NCI-H526 treated with DMSO at 0.1 percent for 48 hours (cell line): ENCODE data around the gene SLC66A2.

Experiments
- DNase-seq: peaks from one replicate; lab custom pipeline; 2025; lab: John Stamatoyannopoulos, UW

The SLC66A2 gene

DNA sequence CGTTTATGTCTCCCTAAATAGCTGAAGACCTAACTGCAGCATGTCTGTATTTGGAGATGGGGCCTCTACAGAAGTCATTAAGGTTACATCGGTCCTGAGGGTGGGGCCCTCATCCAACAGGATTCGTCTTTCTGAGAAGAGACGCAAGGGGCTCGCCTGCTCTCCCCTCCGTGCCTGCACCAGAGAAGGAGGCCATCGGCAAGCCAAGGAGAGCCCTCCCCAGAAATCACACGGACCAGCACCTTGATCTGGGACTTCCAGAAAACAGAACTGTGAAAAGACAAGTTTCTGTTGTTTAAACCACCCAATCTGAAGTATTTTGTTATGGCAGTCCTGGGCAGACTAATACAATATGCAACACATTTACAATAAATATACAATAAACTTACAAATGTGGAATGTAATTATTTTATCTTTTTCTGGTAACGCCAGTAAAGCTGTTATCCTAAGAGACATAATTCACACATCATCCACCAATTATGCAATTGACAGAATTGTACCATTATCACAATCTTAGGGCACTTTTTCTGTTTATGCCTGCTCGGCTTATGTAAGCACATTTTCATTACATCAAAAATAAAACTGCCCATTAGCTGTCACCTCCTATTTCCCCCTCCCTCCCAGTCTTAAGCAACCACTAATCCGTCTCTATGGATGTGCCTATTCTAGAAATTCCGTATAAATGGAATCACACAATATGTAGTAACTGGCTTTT is 19.1 kb upstream of the SLC66A2 start:
- no peak for DNase-seq

DNA sequence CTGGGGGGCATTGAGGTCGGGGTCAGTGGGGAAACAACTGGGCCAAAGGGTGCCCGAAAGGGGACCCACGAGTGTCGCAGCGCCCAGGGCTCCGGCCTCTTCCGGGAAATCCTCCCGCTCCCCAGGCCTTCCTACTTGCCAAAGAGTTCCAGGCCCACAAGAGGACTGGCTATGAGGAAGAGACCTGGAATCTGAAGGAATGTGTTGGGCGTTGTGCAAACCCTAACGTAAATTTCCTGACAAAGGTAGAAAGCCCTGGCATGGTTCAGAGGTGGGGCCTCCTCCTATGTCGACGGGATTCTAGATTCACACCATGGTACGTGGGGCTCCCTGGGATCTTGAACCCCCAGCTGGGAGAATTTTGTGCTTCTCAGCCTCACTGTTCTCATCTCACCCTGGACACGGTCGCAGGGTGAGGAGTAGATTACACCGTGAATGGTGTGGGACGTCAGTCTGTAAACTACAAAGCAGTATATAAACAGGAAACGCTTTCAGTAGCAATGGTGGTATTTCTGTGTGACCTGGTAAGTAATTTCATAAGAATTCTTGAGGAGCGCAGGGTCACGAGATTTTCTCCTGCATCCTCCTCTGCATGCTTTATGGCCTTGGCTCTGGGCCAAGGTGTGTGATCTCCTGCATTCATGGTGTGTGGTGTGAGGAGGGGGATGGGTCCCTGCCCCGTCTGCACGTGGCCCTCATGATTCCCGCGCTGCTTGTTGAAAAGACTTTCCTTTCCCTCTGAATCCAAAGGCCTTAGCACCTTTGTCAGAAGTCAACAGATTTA is 13.9 kb upstream of the SLC66A2 start:
- peak; percentile 40 for DNase-seq

DNA sequence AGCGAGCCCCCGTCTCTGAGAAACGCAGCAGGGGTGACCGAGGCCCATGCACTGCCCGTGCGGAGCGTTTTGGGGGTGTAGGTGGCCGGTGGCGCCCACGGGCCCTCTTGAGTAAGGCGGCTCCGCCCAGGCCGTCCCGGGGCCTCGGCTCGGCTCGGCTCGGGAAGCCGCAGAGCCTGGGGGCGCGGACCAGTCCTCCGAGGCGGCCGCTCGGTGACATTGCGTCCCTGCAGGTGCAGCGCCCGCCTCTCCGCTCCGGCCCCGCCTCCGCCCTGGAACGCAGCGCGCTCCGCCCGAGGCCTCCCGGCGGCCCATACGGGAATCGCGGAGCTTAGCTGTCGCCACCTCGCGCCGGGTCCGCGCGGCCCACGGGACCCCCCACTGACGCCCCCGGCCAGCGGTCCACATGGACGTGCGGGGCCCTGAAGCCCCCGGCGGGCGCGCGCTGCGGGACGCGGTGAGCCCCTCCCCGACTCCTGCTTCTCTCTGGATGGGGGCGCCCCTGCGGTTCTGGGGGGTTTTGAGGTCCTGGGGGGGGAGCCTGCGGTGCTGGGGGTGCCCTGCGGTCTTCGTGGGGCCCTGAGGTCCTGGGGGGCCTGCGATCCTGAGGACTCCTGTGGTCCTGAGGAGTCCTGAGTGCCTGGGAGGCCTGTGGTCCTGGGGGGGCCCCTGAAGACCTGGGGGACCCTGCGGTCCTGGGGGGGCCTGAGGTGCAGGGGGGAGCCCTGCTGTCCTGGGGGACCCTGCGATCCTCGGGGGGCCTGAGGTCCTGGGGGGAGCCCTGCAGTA is 13.1 kb upstream of the SLC66A2 start, which contains the start of gene HSBP1L1:
HSBP1L1 (plus strand) TSS at position 314 of the 789 bp plus-strand sequence; CDS start at position 407, 93 bp downstream.
- DNase-seq: peak; percentile 29

DNA sequence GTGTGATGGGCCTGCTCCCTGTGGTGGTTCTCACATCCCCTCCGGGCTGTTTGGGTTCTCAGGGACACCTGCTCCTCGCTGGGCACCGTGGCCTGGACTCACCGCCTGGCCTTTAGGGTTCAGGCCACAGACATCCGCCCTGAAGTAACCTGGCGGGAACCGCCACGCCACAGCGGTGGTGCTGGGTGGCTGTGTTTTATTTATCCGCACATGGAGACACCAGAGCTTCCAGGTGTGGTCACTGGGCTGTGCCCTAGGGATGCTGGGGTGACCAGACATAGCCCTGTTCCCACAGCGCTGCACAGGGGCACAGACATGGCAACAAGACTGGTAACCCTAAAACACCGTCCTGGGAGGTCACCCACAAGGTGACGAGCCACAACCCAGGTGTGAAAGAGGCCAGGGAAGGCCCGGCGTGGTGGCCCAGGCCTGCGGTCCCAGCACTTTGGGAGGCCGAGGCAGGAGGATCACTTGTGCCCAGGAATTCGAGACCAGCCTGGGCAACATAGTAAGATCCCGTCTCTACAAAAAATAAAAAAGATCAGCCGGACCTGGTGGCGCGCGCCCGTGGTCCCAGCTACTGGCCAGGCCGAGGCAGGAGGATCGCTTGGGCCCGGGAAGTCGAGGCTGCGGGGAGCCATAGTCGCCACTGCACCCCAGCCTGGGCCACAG is 12.3 kb upstream of the SLC66A2 start:
- DNase-seq: no peak

DNA sequence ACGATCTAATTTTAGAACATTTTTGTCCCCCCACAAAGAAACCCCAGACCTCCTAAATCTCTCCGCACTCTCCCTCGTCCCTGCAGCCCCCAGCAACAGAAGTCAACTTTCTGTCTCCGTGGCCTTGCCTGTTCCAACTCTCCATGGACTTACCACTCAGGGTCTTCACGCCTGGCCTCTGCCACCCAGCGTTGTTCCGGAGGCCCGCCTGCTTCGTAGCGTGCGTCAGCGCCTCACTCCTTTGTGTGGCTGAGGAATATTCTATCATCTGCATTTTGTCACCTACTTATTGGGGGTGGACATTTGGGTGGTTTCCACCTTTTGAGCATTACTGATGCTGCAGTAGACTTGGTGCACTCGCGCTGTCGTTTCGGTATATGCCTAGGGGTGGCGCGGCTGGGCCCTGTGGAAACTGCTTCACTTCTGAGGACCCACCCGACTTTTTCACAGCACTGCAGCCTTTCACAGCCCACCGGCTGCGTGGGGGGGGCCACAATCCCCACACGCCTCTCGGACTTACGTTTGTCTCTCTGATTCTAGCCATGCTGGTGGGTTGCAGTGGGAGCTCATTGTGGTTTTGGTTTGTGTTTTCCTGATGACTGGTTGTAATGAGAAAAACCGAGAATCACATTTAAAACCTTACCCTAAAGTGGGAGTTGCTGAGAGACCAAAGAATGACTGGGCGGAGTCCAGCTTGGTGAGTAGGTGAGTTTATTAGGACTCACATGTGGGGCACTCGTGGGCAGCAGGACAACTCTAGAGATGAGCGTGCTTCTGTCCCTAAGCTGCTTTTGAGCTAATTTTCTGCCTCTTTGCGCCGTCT is 11.6 kb upstream of the SLC66A2 start:
- DNase-seq: no peak

DNA sequence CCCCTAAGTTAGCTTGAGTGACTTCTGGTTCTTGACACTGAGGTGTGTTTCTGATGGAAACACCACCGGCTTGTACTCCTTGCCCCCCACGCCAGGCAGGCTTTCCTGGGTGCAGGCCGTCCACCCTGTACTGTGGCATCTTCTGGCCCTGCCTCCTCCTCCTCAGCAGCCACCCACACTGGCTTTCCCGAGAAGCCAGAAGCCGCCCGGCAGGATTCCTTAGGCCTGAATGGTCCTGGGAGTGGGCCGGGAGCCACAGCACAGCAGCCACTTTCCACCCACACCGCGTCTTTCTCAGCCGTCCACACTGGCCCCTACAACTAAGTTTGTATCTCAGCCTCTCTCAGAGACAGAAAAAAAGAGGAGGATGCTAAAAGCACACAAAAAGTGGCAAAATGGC is 10.9 kb upstream of the SLC66A2 start:
- no peak for DNase-seq

DNA sequence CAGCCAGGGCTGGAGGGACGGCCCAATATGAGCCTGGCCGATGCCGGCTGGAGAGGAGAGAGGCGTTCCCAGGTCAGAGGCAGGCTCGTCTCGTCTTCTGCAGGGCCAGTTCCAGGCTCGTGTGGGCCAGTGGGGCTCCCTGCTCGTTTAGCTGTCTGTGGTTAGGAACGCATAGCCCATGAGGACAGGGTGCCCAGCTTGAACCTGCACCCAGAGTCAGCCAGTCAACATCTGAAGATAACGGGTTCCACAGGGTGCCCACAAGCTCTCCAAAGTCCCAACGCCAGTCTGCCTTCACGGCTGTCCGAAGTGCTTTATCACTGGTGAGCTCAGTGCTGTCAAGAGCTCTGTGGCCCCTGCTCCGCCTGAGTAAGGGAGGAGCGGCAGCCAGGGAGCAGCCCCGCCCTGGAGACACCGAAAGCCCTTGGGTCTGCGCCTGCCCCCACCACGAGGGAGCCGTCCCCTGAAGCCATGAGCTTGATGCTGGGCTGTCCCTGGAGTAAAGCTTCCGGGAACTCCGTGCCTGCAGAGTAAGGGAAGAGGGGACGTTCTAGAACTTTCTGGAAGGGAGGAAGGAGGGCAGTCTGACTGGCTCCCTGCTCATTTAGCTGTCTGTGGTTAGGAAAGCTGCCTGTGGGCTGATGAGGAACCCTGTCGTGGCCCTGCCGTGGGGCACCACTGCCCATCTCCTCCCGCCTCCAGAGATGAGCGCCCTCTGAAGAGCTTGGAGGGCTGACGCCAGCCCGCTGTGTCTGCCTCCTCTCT is 10.3 kb upstream of the SLC66A2 start:
- DNase-seq: no peak

DNA sequence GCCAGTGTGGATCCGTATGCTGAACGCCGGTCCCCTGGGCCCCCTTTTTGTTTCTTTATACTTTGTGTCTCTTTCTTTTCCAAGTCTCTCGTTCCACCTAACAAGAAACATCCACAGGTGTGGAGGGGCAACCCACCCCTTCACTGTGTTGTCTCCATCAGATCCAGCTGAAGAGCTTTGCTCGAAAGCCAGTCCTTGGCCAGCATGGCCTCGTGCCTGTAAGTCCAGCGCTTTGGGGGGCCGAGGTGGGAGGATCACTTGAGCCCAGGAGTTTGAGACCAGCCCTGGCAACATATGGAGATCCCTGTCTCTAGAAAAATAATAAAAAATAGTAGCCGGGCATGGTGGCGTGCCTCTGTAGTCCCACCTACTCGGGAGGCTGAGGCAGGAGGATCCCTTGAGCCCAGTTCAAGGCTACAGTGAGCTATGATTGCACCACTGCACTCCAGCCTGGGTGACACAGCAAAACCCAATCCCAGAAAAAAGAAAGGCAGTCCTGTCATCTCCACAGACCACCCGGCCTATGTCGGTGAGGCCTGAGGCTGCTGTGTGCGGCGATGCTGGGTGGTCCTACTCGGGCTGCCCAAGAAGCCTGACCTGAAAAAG is 9.6 kb upstream of the SLC66A2 start:
- DNase-seq: no peak

DNA sequence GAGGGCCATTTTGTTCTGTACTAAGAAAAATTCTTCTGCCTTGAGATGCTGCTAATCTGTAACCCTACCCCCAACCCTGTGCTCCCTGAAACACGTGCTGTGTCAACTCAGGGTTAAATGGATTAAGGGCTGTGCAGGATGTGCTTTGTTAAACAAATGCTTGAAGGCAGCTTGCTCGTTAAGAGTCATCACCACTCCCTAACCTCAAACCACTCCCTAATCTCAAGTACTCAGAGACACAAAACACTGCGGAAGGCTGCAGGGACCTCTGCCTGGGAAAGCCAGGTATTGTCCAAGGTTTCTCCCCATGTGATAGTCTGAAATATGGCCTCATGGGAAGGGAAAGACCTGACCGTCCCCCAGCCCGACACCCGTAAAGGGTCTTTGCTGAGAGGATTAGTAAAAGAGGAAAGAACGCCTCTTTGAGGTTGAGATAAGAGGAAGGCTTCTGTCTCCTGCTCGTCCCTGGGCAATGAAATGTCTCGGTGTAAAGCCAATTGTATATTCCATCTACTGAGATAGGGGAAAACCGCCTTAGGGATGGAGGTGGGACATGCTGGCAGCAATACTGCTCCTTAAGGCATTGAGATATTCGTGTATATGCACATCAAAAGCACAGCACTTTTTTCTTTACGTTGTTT is 8.8 kb upstream of the SLC66A2 start:
- peak; percentile 58 for DNase-seq

DNA sequence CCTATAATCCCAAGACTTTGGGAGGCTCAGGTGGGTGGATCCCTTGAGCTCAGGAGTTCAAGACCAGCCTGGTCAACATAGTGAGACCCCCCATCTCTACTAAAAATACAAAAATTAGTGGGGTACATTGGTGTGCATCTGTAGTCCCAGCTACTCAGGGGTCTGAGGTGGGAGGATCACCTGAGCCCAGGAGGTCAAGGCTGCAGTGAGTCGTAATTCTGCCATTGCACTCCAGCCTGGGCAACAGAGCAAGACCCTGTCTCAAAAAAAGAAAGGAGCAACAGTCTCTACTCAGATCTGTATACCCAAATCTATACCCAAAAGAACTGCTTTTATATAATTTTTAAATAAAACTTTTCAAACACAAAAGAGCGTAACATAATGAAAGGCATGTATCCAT is 7.5 kb upstream of the SLC66A2 start:
- DNase-seq: no peak

DNA sequence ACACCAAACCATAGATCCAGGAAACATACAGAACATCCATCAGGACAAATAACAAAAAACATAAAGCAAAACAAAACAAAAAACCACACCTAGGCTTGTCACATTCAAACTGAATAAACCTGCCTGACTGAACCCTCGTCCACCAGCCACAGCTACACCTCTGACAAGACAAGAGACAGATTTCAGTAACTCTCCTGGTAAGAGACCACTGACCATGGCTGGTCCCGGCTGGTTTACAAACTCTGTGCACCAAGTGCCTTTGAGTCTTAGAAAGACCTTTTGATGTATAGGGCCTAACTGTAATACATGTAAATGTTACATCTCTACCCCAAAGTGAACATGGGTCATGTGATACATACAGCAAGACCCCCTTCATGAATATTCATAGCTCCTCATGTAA is 4.8 kb upstream of the SLC66A2 start:
- no peak for DNase-seq

DNA sequence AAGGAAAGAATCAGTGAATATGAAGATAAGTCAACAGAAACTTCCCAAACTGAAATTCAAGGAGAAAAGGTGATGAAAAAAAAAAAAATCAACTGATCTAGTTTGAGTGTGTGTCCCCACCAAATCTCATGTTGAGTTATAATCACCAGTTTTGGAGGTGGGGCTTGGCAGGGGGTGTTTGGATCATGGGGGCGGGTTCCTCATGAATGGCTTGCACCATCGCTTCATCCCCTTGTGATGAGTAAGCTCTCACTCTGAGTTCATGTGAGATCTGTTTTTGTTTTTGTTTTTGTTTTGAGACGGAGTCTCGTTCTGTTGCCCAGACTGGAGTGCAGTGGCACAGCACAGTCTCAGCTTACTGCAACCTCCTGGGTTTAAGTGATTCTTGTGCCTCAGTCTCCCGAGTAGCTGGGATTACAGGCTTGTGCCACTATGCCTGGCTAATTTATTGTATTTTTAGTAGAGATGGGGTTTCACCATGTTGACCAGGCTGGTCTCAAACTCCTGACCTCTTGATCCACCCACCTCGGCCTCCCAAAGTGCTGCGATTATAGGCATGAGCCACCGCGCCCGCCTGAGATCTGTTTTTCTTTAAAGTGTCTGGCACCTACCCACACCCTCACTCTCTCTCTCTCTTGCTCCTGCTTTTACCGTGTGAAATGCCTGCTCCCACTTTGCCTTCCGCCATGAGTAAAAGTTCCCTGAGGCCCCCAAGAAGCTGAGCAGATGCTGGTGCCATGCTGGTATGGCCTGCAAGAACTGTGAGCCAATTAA is 4.0 kb upstream of the SLC66A2 start:
- DNase-seq: no peak

DNA sequence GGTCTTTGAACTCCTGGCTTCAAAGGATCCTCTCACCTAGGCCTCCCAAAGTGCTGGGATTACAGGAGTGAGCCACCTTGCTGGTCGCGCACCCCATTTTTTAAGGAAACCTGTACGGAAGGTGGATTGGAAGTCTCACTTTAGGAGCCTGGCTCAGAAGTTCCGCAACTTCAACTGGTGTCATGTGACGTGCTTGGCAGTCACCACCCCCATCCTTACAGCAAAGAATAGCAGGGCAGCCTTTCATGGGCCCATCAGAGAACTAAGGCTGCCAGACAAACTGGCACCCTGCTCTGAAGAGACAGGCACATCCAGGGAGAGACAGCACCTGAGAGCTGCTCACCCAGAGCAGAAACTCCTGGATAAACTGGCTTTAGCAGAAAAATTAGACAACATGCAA is 3.3 kb upstream of the SLC66A2 start:
- DNase-seq: no peak

DNA sequence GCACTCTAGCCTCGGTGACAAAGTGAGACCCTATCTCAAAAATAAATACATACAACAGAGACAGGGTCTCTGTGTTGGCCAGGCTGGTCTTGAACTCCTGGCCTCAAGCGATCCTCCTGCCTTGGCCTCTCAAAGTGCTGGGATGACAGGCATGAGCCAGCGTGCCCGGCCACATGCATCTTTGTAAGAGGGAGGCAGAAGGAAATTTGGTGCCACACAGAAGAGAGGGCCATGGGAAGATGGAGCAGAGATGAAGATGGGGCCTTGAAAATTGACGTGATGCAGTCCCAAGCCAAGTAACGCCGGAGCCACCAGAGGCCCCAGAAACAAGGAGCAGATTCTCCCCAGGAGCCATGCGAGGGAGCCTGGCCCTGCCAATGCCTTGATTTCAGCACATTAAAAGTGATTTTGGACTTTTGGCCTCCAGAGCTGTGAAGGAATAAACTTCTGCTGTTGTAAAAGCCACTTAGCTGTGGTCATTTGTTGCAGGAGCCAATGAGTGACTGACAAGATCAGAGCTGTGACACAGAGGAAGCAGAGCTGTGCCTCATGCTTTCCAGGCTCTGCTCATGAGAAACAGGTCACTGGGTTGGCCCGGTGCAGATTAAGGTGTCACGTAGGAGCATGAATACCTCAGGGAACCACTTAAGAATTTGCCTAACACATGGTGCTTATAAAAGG is 2.7 kb upstream of the SLC66A2 start:
- peak; percentile 61 for DNase-seq

DNA sequence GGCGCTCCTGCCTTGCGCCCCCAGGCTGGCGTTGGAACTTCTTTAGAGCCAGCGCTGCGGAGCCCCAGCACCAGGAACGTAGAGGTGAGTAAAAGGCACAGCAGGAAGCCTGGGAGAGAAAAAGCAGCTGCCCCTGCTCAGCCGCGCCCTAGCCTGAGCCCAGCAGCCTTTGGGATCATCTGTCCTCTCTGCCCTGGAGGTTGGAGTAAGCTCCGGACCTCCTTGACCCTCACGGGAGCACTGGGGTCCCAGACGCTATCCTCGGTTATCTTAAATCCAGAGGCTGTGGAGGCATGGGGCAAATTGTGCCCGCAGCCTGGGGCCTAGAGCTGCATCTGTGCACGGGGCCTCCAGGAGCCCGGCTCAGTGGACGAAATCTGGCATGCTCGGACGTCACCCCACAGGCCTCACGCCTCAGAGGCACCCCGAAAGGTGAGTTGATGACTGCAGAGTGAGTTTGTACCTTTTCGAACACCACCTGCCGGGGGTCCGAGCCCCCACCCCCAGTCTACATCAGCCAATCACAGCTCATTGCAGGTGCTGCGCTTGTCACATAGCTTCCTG is 1.6 kb upstream of the SLC66A2 start:
- no peak for DNase-seq

DNA sequence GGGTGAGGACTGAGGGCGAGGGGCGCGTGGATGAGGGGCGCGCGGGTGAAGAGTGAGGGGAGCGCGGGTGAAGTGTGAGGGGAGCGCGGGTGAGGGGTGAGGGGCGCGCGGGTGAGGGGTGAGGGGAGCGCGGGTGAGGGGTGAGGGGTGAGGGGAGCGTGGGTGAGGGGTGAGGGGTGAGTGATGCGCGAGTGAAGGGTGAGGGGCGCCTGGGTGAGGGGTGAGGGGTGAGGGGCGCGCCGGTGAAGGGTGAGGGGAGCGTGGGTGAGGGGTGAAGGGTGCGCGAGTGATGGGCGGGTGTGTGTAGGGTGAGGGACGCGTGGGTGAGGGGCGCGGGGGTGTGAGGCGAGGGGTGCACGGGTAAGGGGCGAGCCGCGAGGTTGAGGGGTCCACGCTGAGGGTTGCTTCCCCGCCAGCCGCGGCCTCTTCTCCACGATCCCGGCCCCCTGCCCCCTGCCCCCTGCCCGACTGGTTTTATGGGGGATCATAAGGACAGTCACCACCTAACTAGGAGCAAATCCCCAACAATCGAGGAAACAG is 1.1 kb upstream of the SLC66A2 start:
- no peak for DNase-seq

DNA sequence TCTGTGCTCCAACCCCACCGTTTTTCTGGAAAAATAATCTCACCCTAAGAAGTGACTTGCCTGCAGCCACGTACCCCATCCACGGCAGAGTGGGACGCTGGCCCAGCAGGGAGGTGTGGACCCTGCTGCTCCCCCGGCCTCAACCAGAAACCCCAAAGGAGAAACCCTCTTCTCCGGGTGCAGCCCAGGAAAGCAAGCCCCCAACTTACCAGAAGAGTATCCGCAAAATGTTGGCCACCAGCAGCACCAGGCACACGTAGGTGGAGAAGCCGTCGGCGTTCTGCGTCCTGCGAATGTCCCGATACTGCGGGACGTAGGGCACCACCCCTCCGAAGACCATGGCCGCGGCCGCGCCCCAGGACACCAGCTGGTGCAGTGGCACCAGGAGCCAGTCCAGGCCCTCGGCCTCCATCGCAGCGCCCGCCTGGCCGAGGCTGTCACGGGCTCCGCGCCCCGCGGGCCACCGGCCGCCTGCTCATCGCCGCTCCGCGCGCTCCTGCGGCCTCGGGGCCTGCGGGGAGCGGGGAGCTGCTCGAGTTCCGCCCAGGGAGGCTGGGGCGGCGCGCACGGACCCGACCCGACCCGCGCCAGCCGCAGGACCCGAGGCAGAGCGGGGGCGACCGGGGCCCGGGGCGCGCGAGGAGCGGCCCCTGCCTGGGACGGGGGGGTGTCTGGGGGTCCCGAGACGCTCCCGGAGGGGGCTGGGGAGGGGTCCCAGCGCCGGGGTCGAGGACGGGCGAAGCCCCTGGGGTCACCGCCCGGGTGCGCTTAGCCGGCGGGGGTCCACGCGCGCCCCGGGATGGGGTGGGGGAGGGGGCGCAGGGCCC is 725 bp downstream of the SLC66A2 start:
- DNase-seq: no peak
